ENCODE measurements around the gene CFAP141.
A peak's percentile ranks its signal among the peaks of the same experiment; 100 is the strongest.
"Not testable (repeated sequence)": the region's sequence is repeated elsewhere in the genome, so short reads cannot be mapped to it uniquely, and the experiment has no call there.

Gene CFAP141

DNA sequence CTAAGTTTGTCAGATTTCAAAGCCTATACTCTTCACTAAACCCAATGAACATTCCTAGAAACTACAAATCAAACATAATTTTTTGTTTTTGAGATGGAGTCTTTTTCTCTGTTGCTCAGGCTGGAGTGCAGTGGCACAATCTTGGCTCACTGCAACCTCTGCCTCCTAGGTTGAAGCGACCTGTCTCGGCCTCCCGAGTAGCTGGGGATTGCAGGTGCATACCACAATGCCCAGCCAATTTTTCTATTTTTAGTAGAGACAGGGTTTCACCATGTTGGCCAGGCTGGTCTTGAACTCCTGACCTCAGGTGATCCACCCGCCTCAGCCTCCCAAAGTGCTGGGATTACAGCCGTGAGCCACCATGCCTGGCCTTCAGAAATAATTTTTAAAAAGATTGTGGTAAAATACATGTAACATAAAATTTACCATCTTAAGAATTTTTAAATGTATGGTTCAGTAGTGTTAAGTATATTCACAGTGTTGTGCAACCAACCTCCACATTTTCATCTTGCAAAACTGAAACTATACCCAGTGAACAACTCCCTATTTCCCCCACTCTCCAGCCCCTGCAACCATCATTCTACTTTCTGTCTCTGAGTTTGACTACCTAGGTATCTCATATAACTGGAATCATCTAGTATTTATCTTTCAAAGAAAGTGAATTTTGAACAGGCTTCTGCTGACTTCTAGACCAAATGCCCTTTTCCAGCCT, 2.7 kb upstream of the CFAP141 start:
- no peak for DNase-seq (ENCODE audit: low read depth)

- no peak for DNase-seq (ENCODE audit: low read depth)
Observed at GRCh38 chr1:154207262-154207661, 1.1 kb upstream of the CFAP141 start.

DNA sequence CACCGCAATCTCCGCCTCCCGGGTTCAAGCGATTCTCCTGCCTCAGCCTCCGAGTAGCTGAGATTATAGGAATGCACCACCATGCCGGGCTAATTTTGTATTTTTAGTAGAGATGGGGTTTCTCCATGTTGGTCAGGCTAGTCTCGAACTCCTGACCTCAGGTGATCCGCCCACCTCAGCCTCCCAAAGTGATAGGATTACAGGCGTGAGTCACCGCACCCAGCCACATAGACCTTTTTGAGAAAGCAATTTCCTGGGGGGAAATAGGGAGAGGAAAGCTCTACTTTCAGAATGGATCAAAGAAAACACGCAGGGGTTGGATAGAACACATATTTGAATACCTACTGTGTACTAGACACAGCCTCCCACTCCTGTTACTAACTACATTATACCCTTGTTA, 355 bp downstream of the CFAP141 start:
- not testable (repeated sequence) for DNase-seq (ENCODE audit: low read depth)

DNA sequence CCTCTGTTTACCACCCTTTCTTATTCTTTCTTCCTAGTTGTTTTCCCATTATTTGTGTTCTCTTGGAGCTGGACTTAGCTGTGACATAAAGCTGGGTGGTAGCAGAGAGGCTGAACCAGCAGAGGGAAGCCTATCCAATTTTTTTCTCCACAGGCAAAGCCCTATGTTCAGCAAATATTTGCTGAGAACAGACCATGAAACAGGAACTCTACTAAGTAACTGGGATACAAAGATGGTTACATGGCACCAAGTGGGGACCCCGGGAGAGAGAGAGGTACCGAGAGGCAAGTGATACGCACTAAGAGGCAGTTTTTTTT, 6.6 kb downstream of the CFAP141 start:
- no peak for DNase-seq (ENCODE audit: low read depth)

DNA sequence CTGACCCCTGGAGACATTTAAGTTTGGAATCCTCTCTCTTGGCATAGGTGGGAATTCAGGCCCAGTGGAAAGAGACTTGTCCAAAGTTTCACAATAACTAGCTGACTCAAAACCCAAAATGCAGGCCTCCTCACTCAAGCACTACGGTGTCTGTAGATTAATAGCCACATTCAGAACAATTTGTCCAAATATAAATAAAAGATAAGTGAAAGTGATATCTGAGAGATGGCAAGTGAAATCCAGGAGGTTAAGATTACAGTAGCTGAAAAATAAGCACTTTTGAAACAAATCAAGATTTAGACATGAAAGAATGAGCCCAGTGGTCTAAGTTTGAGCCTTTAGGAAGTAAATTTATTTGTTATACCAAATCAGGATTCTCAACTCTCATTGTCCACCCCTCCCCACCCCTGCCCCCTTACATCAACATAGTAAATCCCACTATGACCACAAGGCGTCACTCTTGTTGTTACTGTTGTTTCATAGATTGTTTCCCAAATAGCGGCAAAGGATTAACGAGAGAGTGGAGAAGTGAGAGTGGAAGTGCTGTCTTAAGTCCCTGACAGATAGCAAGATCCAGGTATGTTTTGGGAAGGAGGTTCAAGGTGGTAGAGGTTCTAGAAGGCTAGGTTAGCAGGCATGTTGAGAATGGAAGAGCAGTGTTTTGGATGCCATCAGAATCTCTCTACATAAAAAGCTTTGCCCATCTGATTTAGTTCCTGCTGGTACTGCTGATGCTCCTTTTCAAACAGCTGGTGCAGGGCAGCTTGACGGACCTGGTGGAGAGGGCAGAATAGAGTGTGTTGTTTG, 7.2 kb downstream of the CFAP141 start:
- no peak for DNase-seq (ENCODE audit: low read depth)

DNA sequence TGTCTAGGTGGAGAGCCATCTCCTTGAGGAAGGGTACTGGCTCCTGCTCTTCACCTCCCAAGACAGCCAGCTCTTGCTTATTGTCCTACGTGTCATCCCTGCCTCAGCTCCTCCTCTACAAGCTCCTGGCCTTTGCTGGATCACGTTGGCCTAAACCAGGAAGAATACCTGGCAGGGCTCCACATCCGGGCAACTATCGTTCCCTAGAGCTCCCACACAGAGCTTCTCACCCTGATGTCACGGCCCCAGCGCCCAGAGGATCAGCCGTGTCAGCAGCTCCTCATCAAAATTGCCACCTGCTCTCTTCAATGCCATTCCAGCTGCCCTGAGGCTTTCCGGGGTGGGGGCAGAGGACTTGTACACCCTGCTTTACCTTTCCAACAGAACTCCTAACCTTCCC, 12.3 kb downstream of the CFAP141 start:
- DNase-seq (ENCODE audit: low read depth): no peak

DNA sequence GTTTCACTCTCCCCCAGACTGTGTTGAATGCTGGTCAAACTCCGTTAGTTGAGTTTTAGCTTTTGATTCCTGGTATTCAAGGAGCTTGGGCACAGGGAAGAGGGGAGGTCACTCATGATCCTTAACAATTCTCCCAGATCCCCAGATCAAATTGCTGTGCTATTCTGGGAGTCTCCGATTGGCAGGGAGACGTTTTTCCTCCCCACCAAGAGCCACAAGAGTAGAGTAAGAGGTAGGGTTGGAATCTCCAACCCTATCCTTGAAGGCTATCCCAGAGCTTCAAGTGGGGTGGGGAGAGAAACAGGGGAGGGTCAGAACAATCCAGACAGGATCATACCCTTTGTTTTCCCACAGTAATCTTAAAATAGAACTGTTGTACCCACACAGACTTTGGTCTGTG, 13.7 kb downstream of the CFAP141 start:
- no peak for DNase-seq (ENCODE audit: low read depth)

DNA sequence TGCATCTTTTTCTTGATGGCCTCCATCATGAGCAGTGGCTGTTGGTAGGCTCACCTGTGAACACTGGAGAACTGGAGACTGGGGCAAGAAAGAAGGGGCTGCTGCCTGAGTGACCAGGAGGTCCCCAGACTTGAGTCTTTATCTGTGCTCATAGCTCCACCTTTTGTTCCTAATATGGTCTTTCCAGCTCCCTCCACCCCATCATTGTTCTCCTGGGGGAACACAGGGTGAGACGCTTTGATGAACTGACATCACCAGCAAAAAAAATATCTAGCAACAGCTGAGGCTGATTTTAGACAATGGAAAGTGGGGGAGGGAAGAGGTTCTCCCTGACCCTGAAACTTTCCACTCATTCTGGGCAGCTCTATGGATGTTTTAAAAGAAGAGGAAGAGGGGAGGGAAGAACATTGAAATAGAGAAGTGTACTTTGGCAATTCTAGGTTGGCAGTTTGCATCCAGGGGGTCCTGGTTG, 14.1 kb downstream of the CFAP141 start, which contains the start of gene TPM3:
TSS of gene TPM3 (minus strand) at position 111 of the 472 bp plus-strand sequence. CDS start at position 29, 82 bp downstream.
- DNase-seq (ENCODE audit: low read depth): no peak

DNA sequence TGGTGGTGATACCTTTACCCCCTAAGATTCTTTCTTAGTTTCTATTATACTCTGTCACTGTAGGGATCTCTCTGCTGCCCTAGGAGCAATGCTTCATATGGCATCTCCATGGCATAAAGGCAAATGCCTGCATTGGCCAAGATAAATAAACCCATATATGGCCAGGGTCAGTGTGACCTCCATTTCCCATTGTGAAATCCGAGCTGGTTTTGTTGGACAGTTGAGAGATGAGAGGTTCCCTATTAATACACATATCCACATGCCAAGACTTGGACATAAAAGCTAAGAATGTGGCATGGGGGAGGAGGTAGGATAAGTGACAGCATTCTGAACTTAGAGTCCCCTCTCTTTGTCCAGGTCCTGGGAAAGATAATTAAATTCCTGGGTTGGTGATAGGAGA, 15.6 kb downstream of the CFAP141 start:
- no peak for DNase-seq (ENCODE audit: low read depth)

DNA sequence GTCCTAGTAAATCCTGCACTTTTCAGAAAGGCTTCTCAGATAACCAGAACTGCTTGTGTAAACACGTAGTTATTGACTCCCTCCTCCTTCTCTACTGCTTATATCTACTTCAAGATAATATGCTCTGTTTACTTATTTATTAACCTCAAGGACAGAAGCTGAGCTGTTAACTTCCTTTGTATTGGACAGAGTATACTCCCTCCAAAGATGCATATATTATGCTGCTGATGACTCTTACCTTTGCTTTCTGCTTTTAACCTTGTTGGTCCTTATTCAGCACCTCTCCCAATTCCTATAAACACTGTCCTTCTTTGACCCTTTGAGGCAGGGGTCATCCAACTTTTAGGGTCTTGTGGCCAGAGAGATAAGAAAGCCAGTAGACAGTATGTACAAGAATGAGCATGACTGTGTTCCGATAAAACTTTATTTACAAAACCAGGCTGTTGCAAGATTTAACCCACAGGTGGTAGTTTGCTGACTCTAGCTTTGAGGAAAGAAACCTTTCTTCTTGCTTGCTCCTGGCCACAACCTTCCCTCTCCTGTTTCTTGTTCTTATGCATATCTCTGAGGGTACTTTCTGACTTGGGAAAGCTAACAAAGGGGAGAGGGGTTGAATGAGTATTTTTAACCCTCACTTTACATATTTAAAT, 19.2 kb downstream of the CFAP141 start:
- no peak for DNase-seq (ENCODE audit: low read depth)

- peak; percentile 66 for DNase-seq (ENCODE audit: low read depth)
Observed at GRCh38 chr1:154186177-154186576, 20.0 kb downstream of the CFAP141 start.

DNA sequence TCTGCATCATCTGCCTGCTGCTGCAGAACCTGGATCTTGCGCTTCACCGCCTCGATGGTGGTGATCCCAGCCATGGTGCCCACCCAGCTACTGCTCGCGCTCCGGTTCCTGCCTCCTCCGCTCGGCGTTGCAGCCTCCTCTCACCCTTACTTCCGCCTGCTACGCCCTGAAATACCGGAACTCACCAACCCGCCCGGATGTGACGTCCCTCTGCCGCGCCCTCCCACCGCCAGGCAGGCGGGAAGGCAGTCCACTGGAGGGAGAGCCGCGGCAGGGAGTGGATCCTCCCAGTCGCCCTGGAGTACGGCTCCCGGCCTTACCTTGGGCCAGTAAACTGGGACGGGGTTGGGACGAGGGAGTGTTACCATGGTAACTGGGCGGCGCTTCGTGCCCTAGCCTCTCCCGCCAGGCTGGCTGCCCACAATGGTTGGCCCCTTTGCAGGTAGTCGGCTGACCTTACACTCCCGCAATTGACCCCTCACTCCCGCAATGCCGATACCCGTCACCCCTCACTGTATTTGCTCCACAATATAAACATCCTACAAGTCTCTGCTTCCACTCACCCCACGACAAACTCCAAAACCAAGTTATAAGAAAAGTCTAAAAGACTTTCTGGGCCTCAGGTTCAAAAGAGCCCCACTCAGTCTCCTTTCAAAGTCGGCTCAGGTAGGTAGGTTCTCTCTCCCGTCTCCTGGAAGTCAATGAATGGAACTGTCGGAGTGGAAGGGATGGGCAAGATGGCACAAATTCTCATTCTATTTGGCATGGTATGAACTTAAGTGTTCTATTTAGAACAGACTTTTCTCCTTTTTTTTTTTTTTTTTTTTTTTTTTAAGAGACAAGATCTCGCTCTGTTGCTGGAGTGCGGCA, 22.9 kb downstream of the CFAP141 start:
- peak; percentile 97 for DNase-seq (ENCODE audit: low read depth)

GRCh38 chr1:154182344-154183045, 23.6 kb downstream of the CFAP141 start:
- peak; percentile 92 for DNase-seq (ENCODE audit: low read depth)

DNA sequence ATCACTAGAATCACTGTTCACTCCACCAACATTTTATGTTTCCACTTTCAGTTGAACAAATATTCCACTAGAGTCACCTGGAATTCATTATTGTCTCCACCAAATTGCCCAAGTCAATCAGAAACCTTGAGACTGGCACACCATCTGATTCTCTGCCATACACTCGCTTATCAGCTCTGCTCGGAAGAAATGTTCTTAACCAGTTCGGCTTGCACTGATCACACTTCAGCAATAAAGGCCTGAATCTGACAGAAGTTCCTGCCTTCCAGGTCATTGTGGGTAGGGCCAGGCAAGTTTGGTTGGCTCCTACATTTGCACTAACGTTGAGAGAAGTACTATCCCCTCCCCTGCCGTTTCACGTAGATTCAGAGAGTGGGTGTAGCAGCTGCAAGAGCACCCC, 24.2 kb downstream of the CFAP141 start:
- DNase-seq (ENCODE audit: low read depth): no peak

GRCh38 chr1:154179946-154180687, 26.0 kb downstream of the CFAP141 start:
- DNase-seq (ENCODE audit: low read depth): no peak

DNA sequence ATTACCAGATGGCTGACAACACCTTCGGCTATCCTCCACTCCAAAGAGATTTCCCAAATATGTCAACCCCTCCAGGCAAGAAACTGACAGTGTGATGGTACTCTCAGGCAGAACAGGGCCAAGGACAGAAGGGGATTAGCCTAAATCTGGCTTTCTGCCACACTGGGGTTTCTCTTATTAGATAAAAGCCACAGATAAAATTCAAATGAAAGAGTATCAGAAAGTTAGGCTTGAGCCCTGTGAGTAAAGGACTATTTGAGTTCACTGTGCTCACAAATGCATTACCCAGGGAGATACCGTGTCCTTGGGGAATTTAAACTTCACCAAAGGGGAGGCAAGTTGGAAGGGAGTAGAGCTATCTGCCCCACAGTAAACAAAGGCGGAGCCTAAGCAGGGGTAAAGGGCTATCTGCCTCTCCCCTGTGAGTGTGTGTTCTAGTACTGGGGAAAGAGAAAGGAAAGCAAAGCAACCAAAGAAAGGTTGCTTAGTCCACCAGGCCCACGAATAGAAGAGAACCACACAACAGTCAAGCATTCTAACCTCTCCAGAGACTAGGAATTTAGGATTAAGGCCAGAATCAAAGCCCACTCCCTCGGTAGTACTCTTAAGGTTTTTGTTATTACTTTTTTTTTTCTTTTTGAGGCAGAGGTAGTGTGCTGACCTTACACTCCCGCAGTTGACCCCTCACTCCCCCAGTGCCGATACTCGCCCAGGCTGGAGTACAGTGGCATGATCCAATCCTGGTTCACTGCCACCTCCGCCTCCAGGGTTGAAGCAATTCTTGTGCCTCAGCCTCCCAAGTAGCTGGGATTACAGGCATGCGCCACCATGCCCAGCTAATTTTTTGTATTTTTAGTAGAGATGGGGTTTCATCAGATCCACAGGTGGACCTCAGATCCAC, 27.0 kb downstream of the CFAP141 start:
- DNase-seq (ENCODE audit: low read depth): no peak

DNA sequence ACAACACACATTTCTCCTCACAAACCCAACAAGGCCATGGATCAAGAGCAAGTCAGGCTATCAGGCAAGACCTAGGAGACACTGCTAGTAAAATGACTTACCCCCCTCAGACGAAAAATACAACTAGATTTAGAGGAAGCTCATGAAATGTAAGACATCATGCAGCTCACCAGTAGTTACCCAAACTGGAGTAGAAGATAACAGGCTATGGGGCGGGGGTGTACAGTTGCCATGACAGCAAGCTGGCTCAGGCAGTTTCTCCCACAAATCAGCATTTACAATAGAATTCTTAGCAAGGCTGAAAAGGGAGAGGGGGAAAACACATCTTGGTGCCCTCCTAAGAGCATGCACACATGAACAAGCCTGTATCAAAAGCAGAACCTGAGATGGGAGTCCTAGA, 28.1 kb downstream of the CFAP141 start:
- DNase-seq (ENCODE audit: low read depth): no peak

GRCh38 chr1:154176337-154176736, 29.8 kb downstream of the CFAP141 start:
- no peak for DNase-seq (ENCODE audit: low read depth)

DNA sequence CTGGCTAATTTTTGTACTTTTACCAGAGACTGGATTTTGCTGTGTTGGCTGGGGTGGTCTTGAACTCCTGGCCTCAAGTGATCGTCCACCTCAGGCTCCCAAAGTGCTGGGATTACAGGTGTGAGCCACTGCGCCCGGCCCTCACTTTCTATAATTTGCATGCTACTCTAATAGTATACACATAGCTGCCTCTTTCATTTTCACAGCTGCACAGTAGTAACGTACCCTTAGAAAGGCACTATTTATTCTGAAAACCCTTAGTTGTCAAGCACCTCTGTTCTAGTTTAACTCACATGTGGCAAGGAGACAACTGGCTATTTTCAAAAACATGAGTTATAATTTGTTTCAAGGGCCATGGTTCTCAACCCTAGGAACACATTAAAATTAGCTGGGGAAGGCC, 31.5 kb downstream of the CFAP141 start:
- DNase-seq (ENCODE audit: low read depth): no peak

GRCh38 chr1:154171880-154172279, 34.3 kb downstream of the CFAP141 start:
- DNase-seq (ENCODE audit: low read depth): no peak

All from CMK (cell line).